HEK293T (cell line): ENCODE results near the gene HOXA5.

Experiments used
- BHLHE40 ChIP-seq: fragments of 450-650 bp; IDR thresholded peaks from 2 replicates; pipeline ENCODE4 v1.6.1; 2016; ENCODE audit warnings: mild to moderate bottlenecking, moderate library complexity, borderline replicate concordance
- ELF4 ChIP-seq: fragments of 450-650 bp; IDR thresholded peaks from 2 replicates; pipeline ENCODE4 v1.6.1; 2017; ENCODE audit warnings: antibody characterized with exemption
- HDGF ChIP-seq: fragments of 450-650 bp; IDR thresholded peaks from 2 replicates; pipeline ENCODE4 v1.6.1; 2017; ENCODE audit warnings: antibody characterized with exemption, borderline replicate concordance
- NFRKB ChIP-seq: fragments of 450-650 bp; IDR thresholded peaks from 2 replicates; pipeline ENCODE4 v1.6.1; 2016; ENCODE audit warnings: mild to moderate bottlenecking, moderate library complexity
- SP1 ChIP-seq: fragments of 450-650 bp; IDR thresholded peaks from 2 replicates; pipeline ENCODE4 v1.6.1; 2017

DNA sequence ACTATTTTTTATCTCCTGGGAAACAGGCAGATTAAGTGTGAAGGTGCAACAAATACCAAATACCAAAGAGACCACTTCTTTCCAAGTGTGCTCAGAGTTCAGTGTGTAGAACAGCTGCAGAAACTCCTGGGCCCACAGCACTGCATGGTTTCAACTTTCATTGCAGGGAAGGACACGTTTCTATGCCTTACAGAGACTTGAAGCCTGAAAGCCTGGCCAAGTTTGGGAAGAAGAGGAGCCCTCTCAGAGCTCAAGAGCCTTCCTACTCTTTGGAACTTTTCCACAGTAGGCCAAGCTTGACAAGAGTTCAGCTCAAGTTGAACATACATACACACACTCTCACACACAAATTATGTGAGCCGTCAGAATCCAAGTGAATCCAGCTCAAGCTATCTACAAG lies 15.4 kb downstream of the HOXA5 start:
- TF ChIP-seq ELF4 = no peak
- no peak for TF ChIP-seq SP1
- no peak for TF ChIP-seq BHLHE40
- no peak for TF ChIP-seq HDGF
- no peak for TF ChIP-seq NFRKB
